IMR-90 (cell line): ENCODE measurements around the gene PSMD2. TPM values are rescaled to one million over a fixed set of nuclear protein-coding genes. Genes with fewer than 3 reads are reported as not detected.

Experiments used
- ATAC-seq: fragments of 200-7000 bp; cut with Tn5 transposase; 2 replicates; pipeline ENCODE4 v1.9.1; 2020; ENCODE audit warnings: low read depth, mild to moderate bottlenecking, moderate library complexity
- BruUV-seq: library from RNA; stranded (reverse); fragments of 400-500 nt; replicated peaks from 2 replicates; lab custom pipeline; 2021; lab: Mats Ljungman, UMichigan
- CTCF ChIA-PET: fragments of 300-600 bp; formaldehyde crosslinking; extraction: SDS; loops from one replicate; lab custom pipeline; 2021; ENCODE audit warnings: antibody characterized with exemption; lab: Yijun Ruan, JAX
- POLR2A ChIA-PET: fragments of 300-600 bp; sonication (Branson Sonifier 250); formaldehyde crosslinking; loops from one replicate; lab custom pipeline; 2022; ENCODE audit warnings: antibody characterized with exemption; ENCODE audit not compliant: unreplicated experiment; lab: Charles Lee
- DNase-seq: peaks from one replicate; pipeline ENCODE4 v3.0.0; 2013
- H2AFZ ChIP-seq: replicated peaks from 2 replicates; pipeline ENCODE3; 2013; ENCODE audit warnings: low read length, mild to moderate bottlenecking; ENCODE audit not compliant: poor library complexity
- H2AK5ac ChIP-seq: 2 replicates; pipeline ENCODE4 v1.6.1; 2013; ENCODE audit warnings: low read depth, low read length, inconsistent platforms
- H2AK9ac ChIP-seq: replicated peaks from 2 replicates; pipeline ENCODE3; 2013; ENCODE audit warnings: mild to moderate bottlenecking, low read depth, low read length, moderate library complexity; ENCODE audit not compliant: poor library complexity
- H2BK120ac ChIP-seq: 2 replicates; pipeline ENCODE4 v1.6.1; 2013; ENCODE audit warnings: low read depth, low read length, inconsistent platforms
- H2BK15ac ChIP-seq: 3 replicates; pipeline ENCODE4 v1.6.1; 2013; ENCODE audit warnings: low read depth, low read length, inconsistent platforms
- H2BK20ac ChIP-seq: 2 replicates; pipeline ENCODE4 v1.6.1; 2013; ENCODE audit warnings: low read depth, mild to moderate bottlenecking, inconsistent platforms, low read length, moderate library complexity
- H2BK5ac ChIP-seq: 2 replicates; pipeline ENCODE4 v1.6.1; 2013; ENCODE audit warnings: mild to moderate bottlenecking, low read depth, low read length, inconsistent platforms; ENCODE audit not compliant: poor library complexity, severe bottlenecking
- H3K14ac ChIP-seq: replicated peaks from 2 replicates; pipeline ENCODE4 v1.6.1; 2013; ENCODE audit warnings: low read depth, low read length, inconsistent platforms
- H3K18ac ChIP-seq: 2 replicates; pipeline ENCODE4 v1.6.1; 2013; ENCODE audit warnings: low read depth, low read length, control low read depth
- H3K23ac ChIP-seq: 2 replicates; pipeline ENCODE4 v1.6.1; 2013; ENCODE audit warnings: low read depth, low read length, inconsistent platforms
- H3K27ac ChIP-seq: 2 replicates; pipeline ENCODE4 v1.5.1; 2013; ENCODE audit warnings: mild to moderate bottlenecking, control low read depth, low read length; ENCODE audit not compliant: insufficient read depth
- H3K27me3 ChIP-seq: 2 replicates; pipeline ENCODE4 v1.6.1; 2013; ENCODE audit warnings: low read length; ENCODE audit not compliant: control insufficient read depth, insufficient read depth
- H3K36me3 ChIP-seq: 2 replicates; pipeline ENCODE4 v1.6.1; 2013; ENCODE audit warnings: low read length, mixed read lengths; ENCODE audit not compliant: control insufficient read depth, insufficient read depth
- H3K4ac ChIP-seq: 2 replicates; pipeline ENCODE4 v1.6.1; 2013; ENCODE audit warnings: low read depth, low read length, inconsistent platforms
- H3K4me1 ChIP-seq: 2 replicates; pipeline ENCODE4 v1.6.1; 2013; ENCODE audit warnings: low read length, mixed read lengths; ENCODE audit not compliant: control insufficient read depth, insufficient read depth
- H3K4me2 ChIP-seq: 2 replicates; pipeline ENCODE4 v1.6.1; 2013; ENCODE audit warnings: low read depth, mild to moderate bottlenecking, control low read depth, low read length, moderate library complexity
- H3K4me3 ChIP-seq: 2 replicates; pipeline ENCODE4 v1.5.1; 2013; ENCODE audit warnings: low read depth, mild to moderate bottlenecking, control low read depth, low read length, moderate library complexity; ENCODE audit not compliant: insufficient read depth
- H3K56ac ChIP-seq: 2 replicates; pipeline ENCODE4 v1.6.1; 2013; ENCODE audit warnings: low read length, inconsistent platforms; ENCODE audit not compliant: insufficient read depth; ENCODE audit errors: extremely low read depth
- H3K79me1 ChIP-seq, 2 experiments: 2 replicates each; pipeline ENCODE4 v1.6.1; 2013; ENCODE audit warnings: low read length in 2 of 2, inconsistent platforms in 1 of 2, low read depth in 1 of 2
- H3K9ac ChIP-seq: 2 replicates; pipeline ENCODE4 v1.6.1; 2013; ENCODE audit warnings: low read depth, low read length, control low read depth
- H3K9me1 ChIP-seq: 2 replicates; pipeline ENCODE4 v1.6.1; 2013; ENCODE audit warnings: low read length, inconsistent platforms; ENCODE audit not compliant: insufficient read depth
- H3K9me3 ChIP-seq: 2 replicates; pipeline ENCODE4 v1.6.1; 2013; ENCODE audit warnings: low read length; ENCODE audit not compliant: control insufficient read depth, insufficient read depth
- H4K20me1 ChIP-seq: 2 replicates; pipeline ENCODE4 v1.6.1; 2013; ENCODE audit warnings: low read length, inconsistent platforms; ENCODE audit not compliant: insufficient read depth
- H4K5ac ChIP-seq: 2 replicates; pipeline ENCODE4 v1.6.1; 2013; ENCODE audit warnings: mild to moderate bottlenecking, low read depth, low read length, control low read depth
- H4K8ac ChIP-seq, 2 experiments: 2 replicates each; pipeline ENCODE4 v1.6.1; 2013; ENCODE audit warnings: low read depth in 2 of 2, low read length in 2 of 2, control low read depth in 1 of 2, inconsistent platforms in 1 of 2
- H4K91ac ChIP-seq: 2 replicates; pipeline ENCODE4 v1.6.1; 2013; ENCODE audit warnings: low read depth, low read length, inconsistent platforms; ENCODE audit not compliant: insufficient read depth
- CTCF ChIP-seq: conservative IDR thresholded peaks from 2 replicates; pipeline ENCODE4 v1.5.1; 2012; ENCODE audit warnings: mild to moderate bottlenecking, low read depth, low read length, improper control_type of control experiment
- MAFK ChIP-seq: IDR thresholded peaks from 2 replicates; pipeline ENCODE4 v1.6.1; 2012; ENCODE audit warnings: low read depth, low read length, improper control_type of control experiment
- MAZ ChIP-seq: IDR thresholded peaks from 2 replicates; pipeline ENCODE4 v1.6.1; 2012; ENCODE audit warnings: low read depth, mild to moderate bottlenecking, low read length, improper control_type of control experiment, moderate library complexity, borderline replicate concordance
- RAD21 ChIP-seq: IDR thresholded peaks from 2 replicates; pipeline ENCODE4 v1.6.1; 2012; ENCODE audit warnings: low read length, improper control_type of control experiment
- SMC3 ChIP-seq: fragments of 150-350 bp; IDR thresholded peaks from 2 replicates; pipeline ENCODE4 v1.6.1; 2016; ENCODE audit warnings: low read depth, mild to moderate bottlenecking, antibody characterized with exemption, low read length, moderate library complexity
- WGBS, 2 experiments: methylation state at CpG; one replicate each; pipeline versions ENCODE4 v1.1.5 to v1.1.7; 2013; ENCODE audit warnings: missing lambda C conversion rate in 2 of 2; ENCODE audit not compliant: insufficient read length in 1 of 2; ENCODE audit errors: extremely low coverage in 2 of 2; 5-methylcytosine and 5-hydroxymethylcytosine counted together
- dilution Hi-C: fragments of 300-500 bp; cut with HindIII; formaldehyde crosslinking; loops from one replicate; pipeline ENCODE4 v1.14.3; 2018; ENCODE audit warnings: low sequenced_read_pairs; ENCODE audit not compliant: unreplicated experiment
- in situ Hi-C: fragments of 300-500 bp; cut with MboI; formaldehyde crosslinking; loops from 3 replicates; pipeline ENCODE4 v1.14.3; 2019; ENCODE audit warnings: low sequenced_read_pairs, inconsistent platforms, mixed read lengths
- intact Hi-C: fragments of 100-400 bp; cut with micrococcal nuclease; formaldehyde crosslinking; loops from 2 replicates; pipeline ENCODE4 v1.10.0; 2022
- polyA plus RNA-seq, 3 experiments: library from polyadenylated mRNA; depleted of rRNA; stranded (reverse); fragments of >200 nt; gene quantifications; 2 replicates each; pipeline ENCODE4 v1.2.3, GENCODE V29; 2012; ENCODE audit warnings: low replicate concordance in 1 of 3
- total RNA-seq: library from RNA; depleted of rRNA; stranded (reverse); fragments of >200 nt; gene quantifications from 2 replicates; pipeline ENCODE4 v1.2.3, GENCODE V29; 2012

The PSMD2 gene
- total and polyA plus RNA-seq, 2 of the 4 experiments (the other 2 are of a cell fraction): 514 to 872 TPM

GRCh38 chr3:184250167-184250828, 48.7 kb upstream of the PSMD2 start:
- no peaks in the 10 kb centered on the region for H3K27me3 ChIP-seq
- H4K20me1 ChIP-seq: no peaks in the 10 kb centered on the region; the same call in 1 of the 2 replicates
- intact Hi-C loops: loop anchor here (5.0 to 10.0 kb wide), 2 partner anchors 103 to 235 kb away; partner anchors contain the start of gene ABCC5
- 2% methylated on average over 10 of the region's 20 CpGs; no CpG with 5 or more reads in 1 of the 2 experiments for WGBS, 2 experiments
- no peaks in the 10 kb centered on the region for H3K9me3 ChIP-seq
- H3K9me1 ChIP-seq: no peaks in the 10 kb centered on the region
- ChIA-PET CTCF (interaction anchor here (0.7 to 1.2 kb wide), 5 partner anchors 8 to 73 kb away, joined by 3 to 5 read pairs (median 4); no protein-coding TSS in a partner anchor), POLR2A (no interaction called here)
- peak overlapping the region; percentile 65; the same call in 1 of the 2 replicates for H3K23ac ChIP-seq
- no peak overlapping the region for H3K18ac ChIP-seq
- H2BK15ac ChIP-seq: no peak overlapping the region
- H3K36me3 ChIP-seq: peaks cover 4% of the 10 kb centered on the region; the same call in 1 of the 2 replicates
- peak overlapping the region; percentile 57; the same call in 1 of the 2 replicates for H3K9ac ChIP-seq
- no peak overlapping the region for H2BK120ac ChIP-seq
- no peak overlapping the region for H2BK5ac ChIP-seq
- no peak overlapping the region for H2BK20ac ChIP-seq
- H3K56ac ChIP-seq: no peak overlapping the region
- H3K4me1 ChIP-seq: no peaks in the 10 kb centered on the region; the same call in 1 of the 2 replicates
- H3K79me1 ChIP-seq: peaks cover 7 to 21% of the 10 kb centered on the region in 2 experiments
- H2AK9ac ChIP-seq: peak overlapping the region; percentile 38
- H4K91ac ChIP-seq: no peak overlapping the region
- no peak overlapping the region; a peak in 1 of 4 replicates for H4K8ac ChIP-seq
- in situ Hi-C loops: loop anchor here (10.0 to 25.0 kb wide), 2 partner anchors 355 to 788 kb away; no protein-coding TSS in a partner anchor
- dilution Hi-C loops: no loop called here
- H2AFZ ChIP-seq: peak overlapping the region; percentile 99
- BruUV-seq: no TSS peak
- H2AK5ac ChIP-seq: no peak overlapping the region
- ATAC-seq (peak; percentile 65), DNase-seq (peak; percentile 83)
- H3K14ac ChIP-seq: peak overlapping the region; percentile 15; the same call in 1 of the 2 replicates
- TF ChIP-seq MAFK (no peak), MAZ (0 out of 2 replicates have a peak, but pooled peaks have one; percentile 21), CTCF (peak; percentile 89), SMC3 (peak; percentile 69), RAD21 (peak; percentile 74)
- H4K5ac ChIP-seq: no peak overlapping the region
- H3K4ac ChIP-seq: no peak overlapping the region
- peak overlapping the region; percentile 93 for H3K4me2 ChIP-seq
- H3K27ac ChIP-seq: no peak overlapping the region; the same call in 1 of the 2 replicates
- peak overlapping the region; percentile 97 for H3K4me3 ChIP-seq
